ENCODE measurements around the gene OR5H1.

The OR5H1 gene

GRCh38 chr3:98180319-98180890 lies 49.9 kb downstream of the OR5H1 start:
- TF ChIP-seq SPI1 (IDR thresholded peaks at IDR 0.05; ENCODE audit: low read depth, low read length) = peak; percentile 75
- no peak for TF ChIP-seq POLR2A (IDR thresholded peaks at IDR 0.05; ENCODE audit: low read depth, low read length)
- FAIRE-seq (no peak), DNase-seq (ENCODE audit: insufficient read length, low spot score) (no peak)

DNA sequence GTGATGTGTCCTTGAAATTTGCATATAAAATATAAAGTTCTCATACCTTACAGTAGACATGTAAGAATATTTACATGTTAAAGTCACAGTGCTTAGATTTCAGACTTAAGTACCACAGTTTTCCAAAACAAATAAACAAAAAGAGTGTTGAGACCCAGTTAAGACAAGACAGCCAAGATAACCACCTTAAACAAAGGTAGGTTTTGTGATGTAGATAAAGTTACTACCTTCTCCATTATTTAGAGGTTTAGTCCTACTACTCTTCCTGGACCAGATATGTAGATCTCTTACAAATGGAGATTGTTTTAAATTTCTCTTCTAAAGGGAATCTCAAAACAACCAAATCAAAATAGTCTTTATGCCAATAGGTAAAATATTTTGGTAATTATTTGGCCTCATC lies 51.7 kb downstream of the OR5H1 start:
- DNase-seq (ENCODE audit: insufficient read length, low spot score) (no peak), FAIRE-seq (no peak)
- TF ChIP-seq PAX5 (IDR thresholded peaks at IDR 0.05; ENCODE audit: insufficient read depth, low read length, severe bottlenecking) (no peak), SPI1 (IDR thresholded peaks at IDR 0.05; ENCODE audit: low read depth, low read length) (no peak), POLR2AphosphoS5 (IDR thresholded peaks at IDR 0.05; ENCODE audit: low read depth, low read length) (no peak), POU2F2 (IDR thresholded peaks at IDR 0.05; ENCODE audit: low read depth, low read length) (no peak), TAF1 (IDR thresholded peaks at IDR 0.05; ENCODE audit: low read depth, low read length) (no peak), POLR2A (IDR thresholded peaks at IDR 0.05; ENCODE audit: low read depth, low read length) (no peak)

- DNase-seq (ENCODE audit: insufficient read length, low spot score) (no peak), FAIRE-seq (no peak)
- TF ChIP-seq POLR2AphosphoS5 (IDR thresholded peaks at IDR 0.05; ENCODE audit: low read depth, low read length) = no peak
- no peak for TF ChIP-seq POU2F2 (IDR thresholded peaks at IDR 0.05; ENCODE audit: low read depth, low read length)
- TF ChIP-seq TAF1 (IDR thresholded peaks at IDR 0.05; ENCODE audit: low read depth, low read length) = no peak
- TF ChIP-seq SPI1 (IDR thresholded peaks at IDR 0.05; ENCODE audit: low read depth, low read length) = no peak
- no peak for TF ChIP-seq POLR2A (IDR thresholded peaks at IDR 0.05; ENCODE audit: low read depth, low read length)
- TF ChIP-seq PAX5 (IDR thresholded peaks at IDR 0.05; ENCODE audit: insufficient read depth, low read length, severe bottlenecking) = no peak
These were observed 54.7 kb downstream of the OR5H1 start for GRCh38 chr3:98185180-98185579.
